Pulmonary artery endothelial cell (primary cell): Measurements from ENCODE around the gene GCSAM. TPM values are rescaled to one million over a fixed set of nuclear protein-coding genes. Genes with fewer than 3 reads are reported as not detected.

ENCODE experiments used
- DNase-seq: peaks from one replicate; pipeline ENCODE4 v3.0.0-alpha.2; 2011; ENCODE audit warnings: low read depth, low spot score
- total RNA-seq: library from RNA; depleted of rRNA; stranded (reverse); fragments of >200 nt; gene quantifications from 2 replicates; pipeline ENCODE4 v1.2.3, GENCODE V29; 2014

Gene GCSAM
- total RNA-seq, 1 donor from 2014 or later, result not detected

DNA sequence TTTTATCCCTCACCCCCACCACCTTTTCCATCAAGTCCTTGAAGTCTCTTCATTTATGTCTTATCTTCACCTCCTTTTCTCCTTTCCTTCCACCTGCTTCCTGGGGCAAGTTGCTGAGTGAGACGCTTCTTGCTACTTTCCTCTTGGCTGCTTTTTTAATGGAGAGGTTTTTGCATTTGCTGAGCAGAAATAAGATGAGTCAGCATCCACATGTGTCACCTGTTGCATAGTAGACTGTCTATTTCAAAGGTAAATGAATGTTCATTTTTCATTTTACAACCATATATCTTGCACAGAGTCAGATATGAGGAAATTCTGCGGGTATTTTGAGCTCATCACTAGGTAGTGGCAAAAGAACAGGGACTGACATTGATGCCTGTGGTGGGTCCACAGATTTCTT lies 28.3 kb downstream of the GCSAM start:
- DNase-seq, result no peak

GRCh38 chr3:112101916-112102315 lies 31.1 kb downstream of the GCSAM start:
- DNase-seq, result peak; percentile 26

DNA sequence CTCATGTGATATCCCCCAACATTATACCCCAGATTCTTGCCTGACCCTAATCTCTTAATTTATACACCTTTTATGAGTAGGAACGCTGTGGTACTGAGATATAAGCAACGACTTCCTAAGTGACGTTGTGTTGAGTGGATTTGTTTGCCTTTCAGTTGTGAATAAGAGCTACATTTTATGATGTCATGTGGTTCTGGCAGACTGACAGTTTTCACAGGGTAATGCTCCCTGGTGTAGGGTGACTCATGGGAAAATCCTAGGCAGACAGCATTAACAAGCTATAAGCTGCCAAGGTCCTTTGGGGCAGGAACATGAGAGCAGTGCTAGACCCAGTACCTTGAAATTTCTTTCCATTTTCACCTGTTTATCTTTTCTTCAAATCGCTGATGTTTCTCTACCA lies 35.7 kb downstream of the GCSAM start:
- DNase-seq, result peak; percentile 97

DNA sequence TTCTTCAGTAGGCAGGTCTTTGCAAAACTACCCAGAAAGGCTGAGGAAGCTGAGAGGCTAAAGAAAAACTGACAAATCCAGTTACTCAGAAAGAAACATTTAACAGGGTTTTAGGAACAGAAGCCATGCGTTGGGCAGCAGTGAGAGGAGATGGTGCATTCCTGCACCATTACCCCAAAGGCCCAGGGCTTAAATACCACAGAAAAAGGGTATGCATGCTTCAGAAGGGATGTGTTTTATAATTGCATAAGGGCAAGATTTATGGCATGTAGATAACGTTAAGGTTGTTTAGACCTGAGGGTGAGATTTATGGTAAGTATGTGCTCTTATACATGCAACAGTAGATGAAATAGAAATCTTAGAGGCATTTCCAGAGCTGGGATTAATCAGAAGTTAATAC lies 36.9 kb downstream of the GCSAM start:
- DNase-seq, result no peak

GRCh38 chr3:112095731-112096130 lies 37.3 kb downstream of the GCSAM start:
- no peak for DNase-seq

DNA sequence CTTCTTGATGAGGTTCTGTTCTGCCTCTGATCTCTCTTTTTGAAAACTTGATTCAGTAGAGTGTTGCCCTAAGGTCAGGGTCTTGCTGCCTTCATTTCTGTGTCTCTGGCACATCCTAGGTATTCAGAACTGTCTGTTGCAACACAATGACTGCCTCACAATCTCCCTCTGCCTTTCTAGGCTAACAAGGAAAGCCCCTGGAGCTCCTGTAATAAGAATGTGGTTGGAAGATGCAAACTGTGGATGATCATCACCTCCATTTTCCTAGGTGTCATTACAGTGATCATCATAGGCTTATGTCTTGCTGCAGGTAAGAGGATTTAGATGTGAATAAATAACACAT lies 39.9 kb downstream of the GCSAM start:
- no peak for DNase-seq

DNA sequence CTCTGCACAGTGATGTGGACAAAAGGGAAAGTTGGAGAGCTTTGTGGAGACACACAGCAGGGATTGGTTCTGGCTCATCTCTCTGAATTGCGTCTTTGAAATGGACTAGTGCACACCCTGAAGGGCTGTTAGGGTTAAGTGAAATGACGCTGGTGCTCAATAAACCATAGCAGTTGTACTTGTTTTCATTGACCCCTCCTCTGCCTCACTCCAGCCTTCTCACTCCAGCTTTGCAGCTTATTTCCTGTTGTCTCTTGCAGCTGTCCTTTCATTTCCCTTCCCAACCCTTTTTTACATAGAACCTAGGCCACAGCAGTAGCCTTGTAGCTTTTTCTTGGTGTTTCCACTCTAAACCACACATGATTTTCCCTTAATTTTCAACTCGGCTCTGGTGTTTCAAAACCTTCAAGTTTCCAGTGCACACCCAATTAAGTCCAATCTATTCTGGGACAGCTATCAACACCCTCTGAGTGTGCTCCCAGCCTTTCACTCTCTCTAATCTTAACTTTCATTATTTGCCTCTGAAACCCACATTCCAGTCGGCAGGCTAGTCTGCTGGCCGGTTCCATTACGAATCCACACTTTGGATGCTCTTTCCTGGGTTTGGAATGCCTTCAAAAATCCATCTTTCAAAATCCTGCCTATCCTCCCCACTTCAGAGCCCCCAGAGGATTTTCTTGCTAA lies 40.4 kb downstream of the GCSAM start:
- no peak for DNase-seq

DNA sequence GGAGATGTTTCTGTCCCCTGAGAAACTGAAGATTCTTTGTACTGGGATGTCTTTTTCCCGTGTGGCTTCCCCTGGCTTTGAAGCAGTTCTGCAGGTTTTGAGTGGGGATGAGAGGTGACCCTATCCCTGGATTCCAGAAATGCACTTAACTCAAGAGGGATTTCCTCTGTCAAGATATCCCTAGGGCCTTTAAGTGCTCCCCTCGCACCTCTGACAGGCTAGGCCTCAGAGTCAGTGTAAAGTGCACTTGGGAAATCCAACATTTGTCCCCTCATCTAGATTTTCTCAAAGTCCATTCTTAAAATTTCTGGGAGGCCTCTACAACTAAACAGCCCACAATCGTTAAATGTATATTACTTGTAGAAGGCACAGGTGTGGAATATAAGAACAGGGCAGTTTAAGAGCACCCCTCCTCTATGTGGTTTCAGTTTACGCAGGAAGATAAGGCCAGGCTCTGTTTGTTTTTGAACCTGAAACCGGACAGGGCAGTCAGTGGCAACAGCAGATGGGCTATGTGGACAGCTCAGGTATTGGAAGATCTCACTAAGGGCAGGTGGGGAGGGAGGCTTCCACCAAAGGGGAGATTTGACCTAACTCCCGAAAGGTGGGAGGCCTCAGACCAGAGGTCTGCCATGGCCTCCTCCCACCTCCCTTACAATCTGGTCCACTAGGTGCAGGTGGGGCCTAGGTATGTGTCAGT lies 42.0 kb downstream of the GCSAM start:
- no peak for DNase-seq

DNA sequence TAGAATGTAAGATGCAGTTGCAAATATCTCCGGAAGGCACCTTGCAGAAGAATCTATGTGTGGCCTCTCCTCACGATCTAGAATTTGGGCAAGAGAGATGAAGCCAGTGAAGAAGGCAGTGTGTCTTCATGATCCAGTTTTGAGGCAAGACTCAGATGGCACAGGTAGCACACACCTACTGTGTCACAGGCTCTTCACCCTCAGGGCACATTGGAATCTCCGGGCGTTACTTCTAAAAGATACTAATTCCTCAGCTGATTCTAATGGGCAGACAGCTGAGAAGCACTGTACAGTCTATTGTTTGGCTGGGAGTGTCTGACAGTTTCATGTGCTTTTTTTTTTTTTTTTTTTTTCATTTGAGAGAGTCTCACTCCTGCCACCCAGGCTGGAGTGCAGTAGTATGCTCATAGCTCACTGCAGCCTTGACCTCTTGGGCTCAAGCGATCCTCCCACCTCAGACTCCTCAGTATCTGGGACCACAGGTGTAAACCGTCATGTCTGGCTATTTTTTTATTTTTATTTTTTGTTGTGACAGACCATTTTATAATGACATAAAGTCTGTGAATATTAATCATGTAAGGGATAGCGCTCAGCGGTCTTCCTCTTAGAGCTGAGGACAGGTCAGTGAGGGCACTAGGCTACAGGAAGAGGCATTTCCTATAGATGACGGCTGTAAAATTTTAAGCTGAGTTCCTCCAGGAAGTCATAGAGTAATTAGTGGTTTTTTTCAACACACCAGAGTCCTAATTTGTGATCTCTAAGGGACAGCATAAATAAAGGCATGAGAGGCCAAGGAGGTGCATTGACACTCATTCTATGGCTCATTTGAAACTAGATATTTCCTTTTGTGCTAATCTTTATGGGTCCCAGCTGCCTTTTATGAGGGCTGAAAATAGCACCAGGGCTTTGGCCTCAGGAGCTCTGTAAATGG lies 42.8 kb downstream of the GCSAM start:
- no peak for DNase-seq

DNA sequence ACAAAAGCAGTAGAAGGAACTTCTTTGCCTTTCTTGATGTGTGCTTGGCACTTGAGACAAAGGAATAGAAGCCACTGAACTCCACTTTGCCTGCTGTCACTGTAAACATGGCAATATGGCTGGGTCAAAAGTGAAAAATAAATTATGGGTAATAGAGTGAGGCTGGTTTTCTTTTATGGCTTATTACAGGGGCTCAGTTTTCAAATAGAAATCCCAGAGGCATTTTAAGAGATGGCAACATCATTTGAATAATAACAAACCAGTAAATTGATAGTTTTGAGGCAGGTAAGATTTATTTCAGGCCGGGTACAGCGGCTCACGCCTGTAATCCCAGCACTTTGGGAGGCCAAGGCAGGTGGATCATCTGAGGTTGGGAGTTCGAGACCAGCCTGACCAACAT lies 44.1 kb downstream of the GCSAM start:
- DNase-seq, result no peak

GRCh38 chr3:112087746-112088145 lies 45.3 kb downstream of the GCSAM start:
- no peak for DNase-seq

DNA sequence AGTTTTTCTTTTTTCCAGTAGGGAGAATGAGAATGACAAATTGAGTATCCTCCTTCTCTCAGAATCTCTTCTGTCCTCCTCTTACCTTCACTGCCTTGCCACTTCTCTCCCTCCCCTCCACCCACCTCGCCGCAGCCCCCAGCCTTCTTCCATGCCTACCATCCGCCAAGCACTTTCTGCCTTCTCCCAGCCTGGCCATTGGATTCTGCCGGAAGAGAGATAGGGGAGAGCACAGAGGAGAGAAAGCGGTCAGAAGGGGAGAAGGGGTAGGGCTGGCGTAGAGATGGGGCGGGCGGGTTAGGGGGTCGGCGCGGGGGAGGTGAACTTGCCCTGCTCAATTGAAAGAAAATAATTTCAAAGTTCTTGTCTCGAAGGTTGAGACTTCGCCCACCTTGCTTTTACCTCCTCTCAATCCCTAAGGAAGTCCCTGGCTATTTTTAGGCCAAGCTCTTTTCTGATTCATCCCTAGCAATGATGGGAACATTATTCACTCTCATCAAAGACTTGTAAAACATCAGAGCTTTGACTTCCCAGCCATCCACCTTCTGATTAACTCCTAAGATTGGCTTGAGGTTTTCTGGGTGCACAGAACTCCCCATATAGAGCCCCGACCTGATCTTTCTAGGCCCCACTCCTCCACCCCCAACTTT lies 46.0 kb downstream of the GCSAM start:
- no peak for DNase-seq

DNA sequence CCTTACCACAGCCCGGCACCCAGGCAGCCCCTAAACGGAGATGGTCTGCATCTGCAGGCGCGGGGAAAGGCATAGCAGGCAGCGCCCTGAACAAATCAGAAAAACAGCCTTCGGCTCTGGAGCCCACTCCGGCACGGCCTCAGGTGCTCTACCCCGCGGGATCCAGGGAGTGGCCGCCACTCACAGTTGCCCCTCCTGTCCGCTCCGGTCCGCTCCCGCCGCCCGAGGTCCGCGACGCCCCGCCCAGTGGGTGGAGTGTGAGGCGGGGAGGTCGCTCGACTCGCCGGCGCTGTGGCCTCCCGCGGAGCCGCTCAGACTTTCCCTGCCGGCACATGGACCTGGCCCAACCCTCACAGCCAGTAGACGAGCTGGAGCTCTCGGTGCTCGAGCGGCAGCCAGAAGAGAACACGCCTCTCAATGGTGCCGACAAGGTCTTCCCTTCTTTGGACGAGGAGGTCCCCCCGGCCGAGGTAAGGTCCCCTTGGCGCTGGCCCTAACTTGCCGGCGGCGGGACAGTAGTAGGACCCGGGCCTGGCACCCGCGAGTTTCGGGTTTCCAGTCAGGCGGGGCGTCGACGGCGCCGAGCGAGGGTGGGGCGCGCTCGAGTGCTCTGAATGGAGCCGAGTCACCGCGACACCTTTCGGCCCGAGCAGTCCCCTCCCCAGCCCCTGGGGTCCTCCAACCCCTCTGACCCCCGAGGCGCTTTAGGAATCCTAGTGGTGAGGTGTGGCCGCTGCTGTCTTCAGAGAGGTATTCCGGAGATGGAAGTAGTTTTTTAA lies 46.8 kb downstream of the GCSAM start, which contains the start of gene C3orf52:
C3orf52 (plus strand) TSS at position 314 of the 779 bp plus-strand sequence; CDS start at position 333, 19 bp downstream.
- DNase-seq, result peak; percentile 35

DNA sequence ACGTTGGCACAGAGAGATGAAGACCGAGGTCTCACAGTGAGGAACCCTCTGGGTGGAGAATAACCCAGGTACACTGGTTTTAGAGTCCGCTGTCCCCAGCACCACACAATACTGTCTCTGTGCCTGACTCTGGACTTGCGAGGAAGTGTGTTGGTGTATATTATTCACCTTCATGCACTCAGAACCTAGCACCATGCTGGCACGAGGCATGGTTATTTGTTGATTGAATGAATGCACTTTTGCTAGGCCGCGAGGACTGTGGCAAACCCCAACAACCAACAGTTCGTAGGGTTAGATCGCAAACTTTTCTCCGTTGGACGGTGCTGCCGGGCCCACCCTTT lies 47.3 kb downstream of the GCSAM start:
- DNase-seq, result no peak

DNA sequence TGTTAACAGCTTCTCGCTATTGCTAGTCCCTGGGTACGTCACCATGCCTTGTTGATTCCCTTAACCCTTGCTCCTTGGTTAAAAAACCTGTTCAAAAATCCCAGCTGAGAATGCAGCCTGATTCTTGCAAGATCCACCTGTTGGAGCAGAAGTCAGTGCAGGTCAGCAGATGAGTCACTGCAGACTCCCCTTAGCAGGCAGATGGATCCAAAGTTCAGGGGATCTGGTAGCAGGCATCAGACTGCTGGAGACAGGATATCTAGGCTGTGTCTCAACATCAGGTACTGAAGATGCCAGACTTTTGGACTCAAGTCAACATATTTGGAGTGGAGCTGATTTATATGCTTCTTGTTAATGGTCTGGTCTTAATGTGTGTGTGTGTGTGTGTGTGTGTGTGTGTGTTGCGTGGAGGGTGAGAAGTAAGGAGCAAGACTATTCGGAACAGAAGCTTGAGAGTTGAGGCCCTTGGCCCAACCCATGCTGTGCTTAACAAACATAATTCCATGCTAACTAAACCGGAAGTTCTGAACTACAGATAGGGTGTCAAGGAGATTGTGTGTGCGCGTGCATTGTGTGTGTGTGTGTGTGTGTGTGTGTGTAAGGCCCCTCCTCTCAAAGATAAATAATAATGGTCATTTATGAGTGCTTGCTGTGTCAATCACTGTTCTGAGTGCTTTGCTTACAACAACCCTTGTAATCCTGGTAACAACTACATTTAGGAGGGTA lies 47.9 kb downstream of the GCSAM start:
- DNase-seq, result no peak

- DNase-seq, result no peak
Observed at GRCh38 chr3:112083239-112083638, 49.8 kb downstream of the GCSAM start.

- DNase-seq, result no peak
Observed at GRCh38 chr3:112078125-112079083, 54.6 kb downstream of the GCSAM start.

- DNase-seq, result peak; percentile 67
Observed at GRCh38 chr3:112074616-112075497, 58.2 kb downstream of the GCSAM start.
